GM12874 (cell line): ENCODE measurements around the gene DPYD.

Experiments used
- TF ChIP-seq, protein P1 (sequence below): IDR thresholded peaks from 2 replicates; pipeline ENCODE4 v1.5.1; 2011; ENCODE audit warnings: low read depth, mild to moderate bottlenecking, control low read depth, low read length, moderate library complexity; ENCODE audit not compliant: insufficient read depth

The DPYD gene

GRCh38 chr1:97424209-97424608, 496.6 kb downstream of the DPYD start:
- TF ChIP-seq, protein P1, sequence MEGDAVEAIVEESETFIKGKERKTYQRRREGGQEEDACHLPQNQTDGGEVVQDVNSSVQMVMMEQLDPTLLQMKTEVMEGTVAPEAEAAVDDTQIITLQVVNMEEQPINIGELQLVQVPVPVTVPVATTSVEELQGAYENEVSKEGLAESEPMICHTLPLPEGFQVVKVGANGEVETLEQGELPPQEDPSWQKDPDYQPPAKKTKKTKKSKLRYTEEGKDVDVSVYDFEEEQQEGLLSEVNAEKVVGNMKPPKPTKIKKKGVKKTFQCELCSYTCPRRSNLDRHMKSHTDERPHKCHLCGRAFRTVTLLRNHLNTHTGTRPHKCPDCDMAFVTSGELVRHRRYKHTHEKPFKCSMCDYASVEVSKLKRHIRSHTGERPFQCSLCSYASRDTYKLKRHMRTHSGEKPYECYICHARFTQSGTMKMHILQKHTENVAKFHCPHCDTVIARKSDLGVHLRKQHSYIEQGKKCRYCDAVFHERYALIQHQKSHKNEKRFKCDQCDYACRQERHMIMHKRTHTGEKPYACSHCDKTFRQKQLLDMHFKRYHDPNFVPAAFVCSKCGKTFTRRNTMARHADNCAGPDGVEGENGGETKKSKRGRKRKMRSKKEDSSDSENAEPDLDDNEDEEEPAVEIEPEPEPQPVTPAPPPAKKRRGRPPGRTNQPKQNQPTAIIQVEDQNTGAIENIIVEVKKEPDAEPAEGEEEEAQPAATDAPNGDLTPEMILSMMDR = no peak

GRCh38 chr1:97423403-97423802, 497.4 kb downstream of the DPYD start:
- TF ChIP-seq, protein P1 = no peak

- TF ChIP-seq, protein P1 = no peak
Observed at GRCh38 chr1:97417661-97418060, 503.2 kb downstream of the DPYD start.

GRCh38 chr1:97414682-97415312, 506.0 kb downstream of the DPYD start:
- TF ChIP-seq, protein P1 = no peak

DNA sequence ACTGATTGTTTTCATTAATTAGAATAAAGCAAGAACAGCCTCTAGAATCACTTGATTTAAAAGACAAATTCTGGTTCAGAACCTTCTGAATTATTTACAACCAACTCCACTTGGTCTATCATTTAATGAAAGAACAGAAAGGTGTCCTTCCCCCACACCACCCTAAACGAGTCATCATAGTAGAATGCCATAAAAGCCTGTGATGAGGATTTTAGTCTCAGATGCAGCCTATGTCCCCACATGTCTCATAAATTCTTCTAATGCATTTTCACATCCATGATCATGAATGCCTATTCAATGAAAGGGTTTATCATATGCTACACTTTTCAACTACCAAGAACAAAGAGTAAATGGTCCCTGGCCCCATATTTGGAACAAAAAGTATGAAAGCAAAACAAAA, 508.1 kb downstream of the DPYD start:
- TF ChIP-seq, protein P1 = no peak

DNA sequence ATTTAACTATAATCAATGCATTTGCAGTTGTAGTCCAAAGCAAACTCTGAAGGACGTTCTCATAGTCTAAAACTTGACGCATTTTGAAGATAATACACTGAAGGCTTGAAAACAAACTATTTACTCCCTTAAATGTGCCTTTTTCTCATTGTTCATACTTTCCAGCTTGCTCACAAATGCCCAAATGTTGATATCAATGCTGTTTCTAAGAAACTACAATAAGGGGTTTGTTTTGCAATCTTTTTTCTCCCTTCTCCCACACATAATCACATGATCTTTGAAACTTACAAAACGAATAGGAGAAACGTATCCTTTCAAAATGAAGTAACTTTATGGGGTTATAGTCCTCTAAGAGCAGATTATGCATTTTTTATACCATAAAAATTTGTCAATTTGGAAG, 508.7 kb downstream of the DPYD start:
- TF ChIP-seq, protein P1 = no peak

- TF ChIP-seq, protein P1 = no peak
Observed at GRCh38 chr1:97396463-97396862, 524.4 kb downstream of the DPYD start.
